GM19467 (cell line): ENCODE results near the gene MYBPC2.

Experiments used
- ATAC-seq: cut with Tn5 transposase; IDR thresholded peaks from one replicate; pipeline ENCODE4 v1.9.1; 2021; ENCODE audit warnings: mild to moderate bottlenecking, moderate library complexity; ENCODE audit not compliant: unreplicated experiment

MYBPC2 gene

GRCh38 chr19:50409347-50409746 is 23.3 kb upstream of the MYBPC2 start:
- no peak for ATAC-seq

DNA sequence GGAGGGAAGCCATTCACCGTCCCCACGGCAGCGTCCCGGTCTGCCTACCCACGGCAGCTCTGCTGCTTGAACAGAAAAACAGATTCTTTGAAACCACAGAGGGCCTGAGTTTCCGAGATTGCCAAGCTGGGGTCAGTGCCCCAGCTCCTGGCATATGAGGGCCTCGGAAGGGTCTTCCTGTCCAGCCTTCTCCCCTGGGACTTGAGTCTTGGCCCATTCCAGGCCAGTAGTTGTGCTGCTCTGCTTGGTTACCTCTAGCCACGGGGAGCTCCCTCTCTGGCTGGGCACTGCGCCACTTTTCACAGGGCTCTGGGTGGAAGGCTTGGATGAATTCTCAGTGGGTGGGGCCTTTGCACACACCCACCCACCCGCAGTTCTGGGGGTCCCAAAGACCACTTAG is 22.6 kb upstream of the MYBPC2 start:
- ATAC-seq = no peak

- no peak for ATAC-seq
These were observed 20.3 kb upstream of the MYBPC2 start for GRCh38 chr19:50412419-50412818.

GRCh38 chr19:50413096-50413495 is 19.6 kb upstream of the MYBPC2 start:
- ATAC-seq = no peak

GRCh38 chr19:50413531-50413930 is 19.2 kb upstream of the MYBPC2 start:
- no peak for ATAC-seq

GRCh38 chr19:50414864-50415660 is 17.6 kb upstream of the MYBPC2 start:
- peak; percentile 30 for ATAC-seq

- ATAC-seq = peak; percentile 42
These were observed 17.0 kb upstream of the MYBPC2 start for GRCh38 chr19:50415661-50416033.

- no peak for ATAC-seq
These were observed 16.4 kb upstream of the MYBPC2 start for GRCh38 chr19:50416034-50416977.

GRCh38 chr19:50417111-50418081 is 15.3 kb upstream of the MYBPC2 start:
- no peak for ATAC-seq

GRCh38 chr19:50418176-50419021 is 14.3 kb upstream of the MYBPC2 start, which contains the start of gene SPIB:
SPIB (plus strand) TSS chr19:50418938; CDS start chr19:50418963, 25 bp downstream.
- no peak for ATAC-seq

DNA sequence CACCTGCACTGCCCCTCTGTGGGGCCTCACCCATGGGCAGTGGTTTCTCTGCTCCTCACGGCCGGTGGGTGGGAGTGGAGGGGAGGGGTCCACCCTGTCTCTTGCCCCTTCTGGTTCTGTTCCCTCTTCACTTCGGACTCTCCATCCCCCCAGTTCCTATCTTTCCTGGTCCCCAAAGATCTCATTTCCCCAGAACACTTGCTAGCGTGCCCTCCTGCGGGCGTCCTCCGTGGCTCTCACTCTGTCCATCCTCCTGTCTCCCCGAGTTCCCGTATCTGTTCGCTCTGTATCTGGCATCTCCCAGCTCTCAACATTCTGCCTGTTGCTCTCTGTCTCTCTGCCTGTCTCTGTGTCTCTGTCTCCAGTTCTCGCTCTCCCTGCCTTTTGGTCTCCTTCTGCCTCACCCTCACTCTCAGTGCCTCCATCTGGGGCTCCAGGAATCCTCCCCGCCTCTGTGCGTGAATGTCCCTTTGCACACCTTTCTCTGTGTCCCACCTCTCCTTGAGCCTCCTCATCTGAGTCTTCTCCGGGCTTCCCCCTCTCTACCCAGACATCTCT is 13.6 kb upstream of the MYBPC2 start:
- ATAC-seq = no peak

- no peak for ATAC-seq
These were observed 13.1 kb upstream of the MYBPC2 start for GRCh38 chr19:50419580-50420035.

GRCh38 chr19:50420127-50420526 is 12.6 kb upstream of the MYBPC2 start:
- no peak for ATAC-seq

DNA sequence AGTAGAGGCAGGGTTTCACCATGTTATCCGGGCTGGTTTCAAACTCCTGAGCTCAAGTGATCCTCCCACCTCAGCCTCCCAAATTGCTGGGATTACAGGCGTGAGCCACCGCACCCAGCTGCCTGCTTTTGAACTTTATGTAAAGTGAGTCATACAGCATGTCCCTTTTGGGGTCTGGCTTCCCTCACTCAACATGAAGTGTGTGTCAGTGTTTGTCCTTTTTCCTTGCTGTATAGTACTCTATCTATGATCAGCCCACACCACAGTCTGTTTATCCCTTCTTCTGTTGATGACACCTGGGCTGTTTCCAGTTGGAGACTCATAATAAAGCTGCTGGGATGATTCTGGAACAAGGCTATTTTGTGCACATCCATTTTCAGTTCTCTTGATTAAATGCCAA is 11.9 kb upstream of the MYBPC2 start:
- ATAC-seq = no peak

GRCh38 chr19:50422397-50423278 is 10.1 kb upstream of the MYBPC2 start:
- ATAC-seq = no peak

DNA sequence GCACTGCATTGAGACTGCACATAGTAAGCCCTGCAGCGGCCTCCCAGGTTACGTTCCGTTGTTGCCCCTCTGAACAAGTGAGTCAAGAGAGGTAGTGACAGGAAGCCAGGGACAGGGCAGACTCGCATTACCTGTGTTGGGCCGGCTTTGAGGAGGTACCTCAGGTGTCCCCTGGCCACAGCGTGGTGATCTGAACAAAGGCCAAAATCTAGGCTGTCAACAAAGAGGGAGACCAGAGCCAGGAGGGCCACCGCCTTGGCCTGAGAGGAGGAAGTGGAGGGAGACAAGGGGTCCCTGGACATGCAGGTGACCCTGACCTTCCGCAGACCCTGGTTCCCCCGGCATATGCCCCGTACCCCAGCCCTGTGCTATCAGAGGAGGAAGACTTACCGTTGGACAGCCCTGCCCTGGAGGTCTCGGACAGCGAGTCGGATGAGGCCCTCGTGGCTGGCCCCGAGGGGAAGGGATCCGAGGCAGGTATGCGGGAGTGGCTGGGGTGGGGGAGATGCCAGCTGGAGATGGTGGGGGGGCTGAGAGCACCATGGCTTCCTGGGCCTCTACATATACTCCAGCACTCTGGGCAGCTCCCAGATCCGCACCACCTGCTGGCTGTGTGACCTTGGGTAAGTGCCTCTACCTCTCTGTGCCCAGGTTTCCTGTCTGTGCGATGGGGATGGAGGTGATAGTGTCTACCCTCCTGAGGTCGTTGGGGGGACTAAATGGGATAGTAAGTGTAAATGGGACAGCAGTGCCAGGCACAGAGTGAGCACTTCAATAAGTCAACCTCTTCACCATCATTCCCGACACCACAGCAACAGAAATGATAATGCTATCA is 9.2 kb upstream of the MYBPC2 start:
- ATAC-seq = no peak

DNA sequence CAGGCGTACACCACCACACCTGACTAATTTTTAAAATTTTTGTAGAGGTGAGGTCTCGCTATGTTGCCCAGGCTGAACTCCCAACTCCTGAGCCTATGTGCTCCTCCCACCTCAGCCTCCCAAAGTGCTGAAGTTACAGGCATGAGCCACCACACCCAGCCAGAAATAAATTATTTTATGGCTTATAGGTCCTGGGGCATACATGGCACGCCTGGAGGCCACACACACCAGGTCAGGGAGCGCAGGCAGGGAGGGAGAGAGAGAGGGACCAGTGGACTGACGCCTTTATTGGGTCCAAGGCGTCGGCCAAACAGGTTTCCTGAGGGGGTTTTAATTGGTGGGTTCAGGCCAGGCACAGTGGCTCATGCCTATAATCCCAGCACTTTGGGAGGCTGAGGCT is 7.1 kb upstream of the MYBPC2 start:
- no peak for ATAC-seq
